Mesendoderm (in vitro differentiated cells): ENCODE measurements around the gene CD44.

ENCODE experiments used
- DNase-seq: peaks from one replicate; pipeline ENCODE4 v3.0.0; 2013
- H2AK5ac ChIP-seq: 2 replicates; pipeline ENCODE4 v1.6.1; 2013; ENCODE audit warnings: low read length, inconsistent platforms
- H2BK120ac ChIP-seq: 2 replicates; pipeline ENCODE4 v1.6.1; 2013; ENCODE audit warnings: low read depth, mild to moderate bottlenecking, low read length, moderate library complexity, mixed read lengths
- H2BK15ac ChIP-seq: replicated peaks from 2 replicates; pipeline ENCODE4 v1.6.1; 2013; ENCODE audit warnings: low read depth, mild to moderate bottlenecking, moderate library complexity
- H2BK5ac ChIP-seq: 2 replicates; pipeline ENCODE4 v1.6.1; 2013; ENCODE audit warnings: low read length, inconsistent platforms
- H3K18ac ChIP-seq: 2 replicates; pipeline ENCODE4 v1.6.1; 2013; ENCODE audit warnings: mild to moderate bottlenecking, low read length, mixed read lengths
- H3K23ac ChIP-seq: one replicate; pipeline ENCODE4 v1.6.1; 2013; ENCODE audit warnings: low read length
- H3K27ac ChIP-seq: 2 replicates; pipeline ENCODE4 v1.5.1; 2013; ENCODE audit warnings: low read depth, mild to moderate bottlenecking, inconsistent platforms, low read length, moderate library complexity
- H3K27me3 ChIP-seq: 2 replicates; pipeline ENCODE4 v1.6.1; 2013; ENCODE audit warnings: low read length, control low read depth, mild to moderate bottlenecking, inconsistent platforms; ENCODE audit not compliant: insufficient read depth, poor library complexity
- H3K36me3 ChIP-seq: 2 replicates; pipeline ENCODE4 v1.6.1; 2013; ENCODE audit warnings: low read length, inconsistent platforms; ENCODE audit not compliant: control insufficient read depth, insufficient read depth
- H3K4ac ChIP-seq: one replicate; pipeline ENCODE4 v1.6.1; 2013; ENCODE audit warnings: low read depth, mild to moderate bottlenecking, low read length, moderate library complexity
- H3K4me1 ChIP-seq: 2 replicates; pipeline ENCODE4 v1.6.1; 2013; ENCODE audit warnings: low read depth, low read length, inconsistent platforms; ENCODE audit not compliant: control insufficient read depth
- H3K4me2 ChIP-seq: 2 replicates; pipeline ENCODE4 v1.6.1; 2013; ENCODE audit warnings: low read length
- H3K4me3 ChIP-seq: 2 replicates; pipeline ENCODE4 v1.5.1; 2013; ENCODE audit warnings: mild to moderate bottlenecking, low read length
- H3K56ac ChIP-seq: one replicate; pipeline ENCODE4 v1.6.1; 2013; ENCODE audit warnings: low read length
- H3K79me1 ChIP-seq: 2 replicates; pipeline ENCODE4 v1.6.1; 2013; ENCODE audit warnings: low read length, inconsistent platforms
- H3K79me2 ChIP-seq: 2 replicates; pipeline ENCODE4 v1.6.1; 2013; ENCODE audit warnings: mild to moderate bottlenecking, low read length; ENCODE audit not compliant: control insufficient read depth, insufficient read depth
- H3K9ac ChIP-seq: 2 replicates; pipeline ENCODE4 v1.6.1; 2013; ENCODE audit warnings: low read length, inconsistent platforms
- H4K5ac ChIP-seq: one replicate; pipeline ENCODE4 v1.6.1; 2013; ENCODE audit warnings: low read length
- H4K8ac ChIP-seq: one replicate; pipeline ENCODE4 v1.6.1; 2013; ENCODE audit warnings: low read depth, mild to moderate bottlenecking, control low read depth, low read length, moderate library complexity
- WGBS: extraction: QIAGEN DNeasy Blood & Tissue Kit; methylation state at CpG from one replicate; pipeline ENCODE4 v1.1.7; 2013; ENCODE audit warnings: low lambda C conversion rate, missing lambda C conversion rate; ENCODE audit not compliant: insufficient coverage; ENCODE audit errors: extremely low coverage; 5-methylcytosine and 5-hydroxymethylcytosine counted together

Gene CD44

DNA sequence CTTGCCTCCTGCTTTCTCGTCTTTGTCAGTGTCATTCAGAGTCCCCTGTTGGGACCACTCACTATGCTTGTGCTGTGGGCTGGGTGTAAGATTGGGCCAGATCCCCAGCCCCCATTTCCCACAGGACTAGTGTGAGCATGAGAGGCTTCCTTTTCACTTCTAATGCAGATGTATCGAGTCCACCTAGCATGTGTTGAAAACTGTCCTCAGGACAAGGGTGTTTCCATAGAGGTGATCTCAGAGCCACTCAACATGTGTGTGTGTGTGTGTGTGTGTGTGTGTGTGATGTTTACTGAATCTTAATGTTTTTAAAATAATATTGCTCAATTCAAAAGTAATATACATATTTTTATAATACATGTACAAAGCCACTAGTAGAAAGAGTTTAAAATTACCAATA is 11.4 kb upstream of the CD44 start:
- Histone ChIP-seq H3K79me2 (no peaks in the 10 kb centered on the region), H4K8ac (no peak overlapping the region), H3K36me3 (no peaks in the 10 kb centered on the region), H3K4me2 (no peak overlapping the region), H2BK120ac (no peak overlapping the region), H3K4me1 (no peaks in the 10 kb centered on the region), H2BK5ac (no peak overlapping the region), H2AK5ac (no peak overlapping the region), H3K27me3 (no peaks in the 10 kb centered on the region), H3K18ac (no peak overlapping the region), H2BK15ac (no peak overlapping the region), H3K23ac (no peak overlapping the region), H3K4me3 (no peak overlapping the region), H3K9ac (no peak overlapping the region), H3K79me1 (no peaks in the 10 kb centered on the region), H3K27ac (no peak overlapping the region), H4K5ac (no peak overlapping the region), H3K4ac (no peak overlapping the region), H3K56ac (no peak overlapping the region)
- DNase-seq: no peak
- no CpG with 5 or more reads among the region's 2 CpGs for WGBS

DNA sequence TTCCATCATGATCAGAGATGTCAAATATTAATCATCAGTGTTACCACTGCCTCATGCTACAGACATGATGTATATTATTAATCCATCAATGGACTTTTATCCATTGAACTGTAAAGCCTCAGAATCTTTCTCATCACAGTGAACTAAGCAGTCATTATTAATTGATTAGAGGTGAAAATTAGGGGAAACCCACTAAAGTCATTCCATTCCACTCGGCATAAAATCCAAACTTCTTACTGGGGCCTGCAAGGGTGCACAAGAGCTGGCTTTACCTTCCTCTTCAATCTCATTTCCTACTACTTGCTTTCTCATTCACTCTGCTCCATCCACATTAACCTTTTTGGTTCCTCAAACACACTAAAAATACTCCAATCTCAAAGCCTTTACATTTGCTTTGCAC is 7.9 kb upstream of the CD44 start:
- Histone ChIP-seq H3K27me3 (no peaks in the 10 kb centered on the region), H4K5ac (no peak overlapping the region), H3K9ac (no peak overlapping the region), H2BK5ac (no peak overlapping the region), H3K56ac (no peak overlapping the region), H2AK5ac (no peak overlapping the region), H3K4ac (no peak overlapping the region), H3K4me3 (no peak overlapping the region), H4K8ac (no peak overlapping the region), H3K23ac (no peak overlapping the region), H3K79me1 (no peaks in the 10 kb centered on the region), H3K4me1 (no peaks in the 10 kb centered on the region), H2BK120ac (no peak overlapping the region), H3K4me2 (no peak overlapping the region), H3K36me3 (no peaks in the 10 kb centered on the region), H2BK15ac (no peak overlapping the region), H3K27ac (no peak overlapping the region), H3K18ac (no peak overlapping the region), H3K79me2 (no peaks in the 10 kb centered on the region)
- no peak for DNase-seq
- WGBS: no CpG with 5 or more reads among the region's 1 CpG

DNA sequence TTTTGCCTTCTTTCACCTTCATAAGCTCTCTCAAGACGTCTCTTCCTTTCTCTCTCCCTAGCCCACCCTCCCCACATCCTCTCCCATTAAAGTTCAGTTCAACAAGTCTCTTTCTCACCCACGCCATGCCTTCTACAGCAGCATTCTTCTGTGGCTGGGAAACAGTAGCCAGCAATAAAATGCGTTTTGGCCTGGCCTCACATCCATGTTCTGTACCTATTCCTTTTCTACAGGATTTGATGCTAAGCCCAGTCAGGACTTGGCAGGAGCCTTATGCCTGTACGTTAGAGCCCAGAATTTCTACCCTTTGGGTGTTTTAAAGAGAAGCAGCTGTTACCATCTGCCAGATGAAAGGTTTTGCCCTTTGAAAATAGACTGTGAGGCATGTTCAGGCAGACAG is 7.1 kb upstream of the CD44 start:
- Histone ChIP-seq H3K56ac (no peak overlapping the region), H3K27ac (no peak overlapping the region), H3K18ac (no peak overlapping the region), H3K79me2 (no peaks in the 10 kb centered on the region), H2BK5ac (no peak overlapping the region), H3K4me3 (no peak overlapping the region), H3K4me2 (no peak overlapping the region), H3K23ac (no peak overlapping the region), H2BK15ac (no peak overlapping the region), H2BK120ac (no peak overlapping the region), H3K27me3 (no peaks in the 10 kb centered on the region), H3K4ac (no peak overlapping the region), H4K8ac (no peak overlapping the region), H3K79me1 (no peaks in the 10 kb centered on the region), H4K5ac (no peak overlapping the region), H3K9ac (no peak overlapping the region), H3K4me1 (no peaks in the 10 kb centered on the region), H3K36me3 (no peaks in the 10 kb centered on the region), H2AK5ac (no peak overlapping the region)
- WGBS: no CpG with 5 or more reads among the region's 4 CpGs
- DNase-seq: no peak

DNA sequence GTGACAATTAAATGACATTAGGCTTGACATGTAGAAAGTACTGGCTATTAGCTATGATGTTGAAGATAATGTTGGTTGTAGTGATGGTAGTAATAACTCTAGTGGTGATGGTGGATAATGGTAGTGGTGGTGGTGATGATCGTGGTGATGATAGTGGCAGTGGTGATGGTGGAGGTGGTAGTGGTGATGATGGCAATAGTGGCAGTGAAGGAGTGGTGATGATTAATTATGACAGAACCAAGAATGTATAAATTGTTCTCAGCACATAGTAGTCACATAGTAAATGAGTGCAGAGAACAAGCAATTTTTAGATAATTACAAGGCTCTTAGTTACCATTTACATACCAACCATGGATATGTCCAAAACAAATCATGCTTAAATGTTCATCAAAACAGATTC is 5.3 kb upstream of the CD44 start:
- H3K27ac ChIP-seq: no peak overlapping the region
- H3K79me1 ChIP-seq: no peaks in the 10 kb centered on the region
- no peak overlapping the region for H4K5ac ChIP-seq
- peaks cover 7% of the 10 kb centered on the region for H3K27me3 ChIP-seq
- no peak overlapping the region for H2BK15ac ChIP-seq
- H2BK5ac ChIP-seq: no peak overlapping the region
- no peak overlapping the region for H2BK120ac ChIP-seq
- no peak overlapping the region for H3K9ac ChIP-seq
- no peak overlapping the region for H3K4ac ChIP-seq
- H3K4me2 ChIP-seq: no peak overlapping the region
- H3K56ac ChIP-seq: no peak overlapping the region
- no peak overlapping the region for H3K4me3 ChIP-seq
- no peaks in the 10 kb centered on the region for H3K36me3 ChIP-seq
- no peak overlapping the region for H3K23ac ChIP-seq
- no peak overlapping the region for H2AK5ac ChIP-seq
- H3K18ac ChIP-seq: no peak overlapping the region
- no CpG with 5 or more reads among the region's 1 CpG for WGBS
- no peaks in the 10 kb centered on the region for H3K4me1 ChIP-seq
- no peak for DNase-seq
- no peaks in the 10 kb centered on the region for H3K79me2 ChIP-seq
- H4K8ac ChIP-seq: no peak overlapping the region

DNA sequence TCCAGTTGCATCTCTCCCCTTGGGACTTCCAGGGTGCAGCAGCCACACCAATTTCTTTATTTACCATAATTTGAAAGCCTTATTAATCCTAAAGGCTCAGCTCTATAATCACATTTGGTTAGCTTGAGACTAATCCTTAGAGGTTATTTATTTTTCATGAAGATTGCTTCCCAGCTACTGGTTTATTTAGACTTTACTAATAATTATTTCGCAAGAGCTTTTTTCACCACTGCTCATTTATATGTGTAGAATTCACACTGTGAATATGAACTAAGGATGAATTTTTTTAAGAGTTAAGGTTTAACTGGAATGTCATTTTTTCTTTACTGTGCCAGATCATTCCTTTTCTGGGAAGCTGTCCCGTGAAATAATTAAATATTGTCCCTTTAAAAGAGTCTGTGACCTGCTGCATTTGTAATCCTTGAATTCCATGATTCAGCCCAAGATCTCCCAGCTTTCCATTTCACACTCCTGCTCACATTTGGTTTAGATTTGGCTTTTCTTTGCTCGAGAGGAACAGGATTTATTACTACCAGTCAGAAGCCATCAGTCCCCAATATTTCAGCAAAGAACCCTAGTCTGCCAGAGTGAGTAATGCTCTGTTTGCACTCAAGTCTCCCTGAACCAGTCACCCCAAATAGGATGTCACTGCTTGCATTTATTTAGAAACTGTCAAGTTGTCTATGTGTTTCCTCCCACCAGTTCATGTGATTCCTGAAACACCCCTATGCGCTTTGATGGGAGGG is 4.4 kb upstream of the CD44 start:
- Histone ChIP-seq H2AK5ac (no peak overlapping the region), H4K8ac (no peak overlapping the region), H2BK120ac (no peak overlapping the region), H3K4ac (no peak overlapping the region), H3K18ac (no peak overlapping the region), H3K27ac (no peak overlapping the region), H3K4me3 (no peak overlapping the region), H3K79me2 (no peaks in the 10 kb centered on the region), H4K5ac (no peak overlapping the region), H3K4me2 (no peak overlapping the region), H3K56ac (no peak overlapping the region), H3K23ac (no peak overlapping the region), H3K4me1 (no peaks in the 10 kb centered on the region), H3K9ac (no peak overlapping the region), H3K36me3 (no peaks in the 10 kb centered on the region), H2BK15ac (no peak overlapping the region), H3K79me1 (no peaks in the 10 kb centered on the region), H3K27me3 (peaks cover 7% of the 10 kb centered on the region), H2BK5ac (no peak overlapping the region)
- DNase-seq: no peak
- no CpG with 5 or more reads among the region's 4 CpGs for WGBS

DNA sequence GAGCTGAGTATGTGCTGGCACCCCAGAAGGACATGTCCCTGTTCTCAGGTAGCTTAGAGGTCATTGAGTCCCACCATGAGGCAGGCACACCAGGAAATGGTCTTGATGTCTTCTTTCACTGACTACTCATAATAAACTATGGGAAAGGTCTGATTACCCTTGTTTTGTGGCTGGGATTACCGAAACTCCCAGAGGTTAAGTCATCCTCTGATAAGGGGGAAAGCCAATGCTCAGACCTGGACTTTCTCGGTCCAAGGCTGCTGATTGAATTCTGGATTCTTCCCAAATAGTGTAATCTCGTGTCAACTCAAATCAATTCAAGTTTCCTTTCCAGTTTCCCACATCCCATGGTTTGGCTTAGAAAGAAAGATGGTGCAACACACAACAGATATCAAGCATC is 3.7 kb upstream of the CD44 start:
- no peak overlapping the region for H3K23ac ChIP-seq
- H3K36me3 ChIP-seq: no peaks in the 10 kb centered on the region
- H3K4me3 ChIP-seq: no peak overlapping the region
- H2BK15ac ChIP-seq: no peak overlapping the region
- no peaks in the 10 kb centered on the region for H3K4me1 ChIP-seq
- H4K5ac ChIP-seq: no peak overlapping the region
- no peak overlapping the region for H3K27ac ChIP-seq
- no peaks in the 10 kb centered on the region for H3K79me1 ChIP-seq
- H2BK5ac ChIP-seq: no peak overlapping the region
- H3K4me2 ChIP-seq: no peak overlapping the region
- no peak overlapping the region for H4K8ac ChIP-seq
- peaks cover 7% of the 10 kb centered on the region for H3K27me3 ChIP-seq
- H2BK120ac ChIP-seq: no peak overlapping the region
- H3K18ac ChIP-seq: no peak overlapping the region
- no CpG with 5 or more reads among the region's 3 CpGs for WGBS
- no peak for DNase-seq
- H3K9ac ChIP-seq: no peak overlapping the region
- no peak overlapping the region for H2AK5ac ChIP-seq
- no peak overlapping the region for H3K4ac ChIP-seq
- H3K79me2 ChIP-seq: no peaks in the 10 kb centered on the region
- H3K56ac ChIP-seq: no peak overlapping the region
